ENCODE measurements around the gene CENPP. TPM values are rescaled to one million over a fixed set of nuclear protein-coding genes. Genes with fewer than 3 reads are reported as not detected.

Gene CENPP
- total RNA-seq, 2 experiments from 2014 or later: 26.4 to 29.1 TPM

- Mint-ChIP-seq H3K27me3 (ENCODE audit: low read depth) (no peaks in the 10 kb centered on the region), H3K4me3 (no peak overlapping the region), H3K27ac (no peak overlapping the region), H3K4me1 (ENCODE audit: low read depth) (peaks cover 6% of the 10 kb centered on the region), H3K9me3 (ENCODE audit: insufficient read depth) (no peaks in the 10 kb centered on the region), H3K36me3 (ENCODE audit: low read depth) (no peaks in the 10 kb centered on the region)
- ChIA-PET CTCF (no interaction called here), POLR2A (no interaction called here)
- DNase-seq: no peak
- no peak for ATAC-seq
Measured at GRCh38 chr9:92506184-92506857, 180.6 kb downstream of the CENPP start.

GRCh38 chr9:92507005-92507404, 181.3 kb downstream of the CENPP start:
- Mint-ChIP-seq H3K27me3 (ENCODE audit: low read depth) (no peaks in the 10 kb centered on the region), H3K36me3 (ENCODE audit: low read depth) (no peaks in the 10 kb centered on the region), H3K4me3 (no peak overlapping the region), H3K27ac (no peak overlapping the region), H3K4me1 (ENCODE audit: low read depth) (peaks cover 6% of the 10 kb centered on the region), H3K9me3 (ENCODE audit: insufficient read depth) (no peaks in the 10 kb centered on the region)
- DNase-seq: no peak
- ChIA-PET CTCF (no interaction called here), POLR2A (no interaction called here)
- no peak for ATAC-seq

- H3K27me3 Mint-ChIP-seq (ENCODE audit: low read depth): no peaks in the 10 kb centered on the region
- DNase-seq (no peak), ATAC-seq (no peak)
- H3K36me3 Mint-ChIP-seq (ENCODE audit: low read depth): no peaks in the 10 kb centered on the region
- H3K4me3 Mint-ChIP-seq: no peak overlapping the region
- ChIA-PET POLR2A (no interaction called here), CTCF (no interaction called here)
- no peaks in the 10 kb centered on the region for H3K9me3 Mint-ChIP-seq (ENCODE audit: insufficient read depth)
- H3K4me1 Mint-ChIP-seq (ENCODE audit: low read depth): peaks cover 6% of the 10 kb centered on the region
- H3K27ac Mint-ChIP-seq: no peak overlapping the region
Measured at GRCh38 chr9:92507496-92507895, 181.7 kb downstream of the CENPP start.

GRCh38 chr9:92508018-92508820, 182.5 kb downstream of the CENPP start:
- DNase-seq (no peak), ATAC-seq (no peak)
- H3K4me3 Mint-ChIP-seq: no peak overlapping the region
- H3K27ac Mint-ChIP-seq: no peak overlapping the region
- ChIA-PET POLR2A (no interaction called here), CTCF (no interaction called here)
- H3K36me3 Mint-ChIP-seq (ENCODE audit: low read depth): no peaks in the 10 kb centered on the region
- H3K27me3 Mint-ChIP-seq (ENCODE audit: low read depth): no peaks in the 10 kb centered on the region
- H3K9me3 Mint-ChIP-seq (ENCODE audit: insufficient read depth): no peaks in the 10 kb centered on the region
- peaks cover 6% of the 10 kb centered on the region for H3K4me1 Mint-ChIP-seq (ENCODE audit: low read depth)

GRCh38 chr9:92509050-92509449, 183.3 kb downstream of the CENPP start:
- Mint-ChIP-seq H3K4me3 (no peak overlapping the region), H3K27ac (no peak overlapping the region), H3K36me3 (ENCODE audit: low read depth) (no peaks in the 10 kb centered on the region), H3K9me3 (ENCODE audit: insufficient read depth) (no peaks in the 10 kb centered on the region), H3K4me1 (ENCODE audit: low read depth) (peaks cover 6% of the 10 kb centered on the region), H3K27me3 (ENCODE audit: low read depth) (no peaks in the 10 kb centered on the region)
- ATAC-seq (no peak), DNase-seq (no peak)
- ChIA-PET CTCF (no interaction called here), POLR2A (no interaction called here)

GRCh38 chr9:92510747-92511146, 185.0 kb downstream of the CENPP start:
- no peak overlapping the region for H3K4me3 Mint-ChIP-seq
- DNase-seq (no peak), ATAC-seq (no peak)
- ChIA-PET POLR2A (no interaction called here), CTCF (no interaction called here)
- H3K4me1 Mint-ChIP-seq (ENCODE audit: low read depth): peaks cover 6% of the 10 kb centered on the region
- no peaks in the 10 kb centered on the region for H3K27me3 Mint-ChIP-seq (ENCODE audit: low read depth)
- no peaks in the 10 kb centered on the region for H3K36me3 Mint-ChIP-seq (ENCODE audit: low read depth)
- no peak overlapping the region for H3K27ac Mint-ChIP-seq
- no peaks in the 10 kb centered on the region for H3K9me3 Mint-ChIP-seq (ENCODE audit: insufficient read depth)

- POLR2A ChIA-PET: interaction anchor here (0.6 kb wide), 1 partner anchor 19 kb away, joined by 3 read pairs; no protein-coding TSS in a partner anchor
- H3K9me3 Mint-ChIP-seq (ENCODE audit: insufficient read depth): no peaks in the 10 kb centered on the region
- H3K4me3 Mint-ChIP-seq: no peak overlapping the region
- ATAC-seq (no peak), DNase-seq (no peak)
- H3K4me1 Mint-ChIP-seq (ENCODE audit: low read depth): no peaks in the 10 kb centered on the region
- CTCF ChIA-PET: no interaction called here
- H3K27me3 Mint-ChIP-seq (ENCODE audit: low read depth): no peaks in the 10 kb centered on the region
- H3K36me3 Mint-ChIP-seq (ENCODE audit: low read depth): no peaks in the 10 kb centered on the region
- H3K27ac Mint-ChIP-seq: no peak overlapping the region
Measured at GRCh38 chr9:92512622-92513021, 186.9 kb downstream of the CENPP start.

GRCh38 chr9:92513349-92513748, 187.6 kb downstream of the CENPP start:
- CTCF ChIA-PET: no interaction called here
- Mint-ChIP-seq H3K4me3 (no peak overlapping the region), H3K4me1 (ENCODE audit: low read depth) (no peaks in the 10 kb centered on the region)

GRCh38 chr9:92514635-92515034, 188.9 kb downstream of the CENPP start:
- Mint-ChIP-seq H3K36me3 (ENCODE audit: low read depth) (no peaks in the 10 kb centered on the region), H3K27me3 (ENCODE audit: low read depth) (no peaks in the 10 kb centered on the region), H3K4me3 (no peak overlapping the region), H3K9me3 (ENCODE audit: insufficient read depth) (no peaks in the 10 kb centered on the region), H3K27ac (no peak overlapping the region), H3K4me1 (ENCODE audit: low read depth) (no peaks in the 10 kb centered on the region)
- DNase-seq: no peak
- CTCF ChIA-PET: no interaction called here
- ATAC-seq: no peak
- POLR2A ChIA-PET: no interaction called here

More at GRCh38 chr9:92513349-92513748, 187.6 kb downstream of the CENPP start:
- DNase-seq (no peak), ATAC-seq (no peak)
- Mint-ChIP-seq H3K27ac (no peak overlapping the region), H3K36me3 (ENCODE audit: low read depth) (no peaks in the 10 kb centered on the region), H3K27me3 (ENCODE audit: low read depth) (no peaks in the 10 kb centered on the region), H3K9me3 (ENCODE audit: insufficient read depth) (no peaks in the 10 kb centered on the region)
- POLR2A ChIA-PET: no interaction called here

- ATAC-seq: no peak
- H3K4me1 Mint-ChIP-seq (ENCODE audit: low read depth): no peaks in the 10 kb centered on the region
- POLR2A ChIA-PET: no interaction called here
- no peaks in the 10 kb centered on the region for H3K9me3 Mint-ChIP-seq (ENCODE audit: insufficient read depth)
- no peaks in the 10 kb centered on the region for H3K36me3 Mint-ChIP-seq (ENCODE audit: low read depth)
- H3K27ac Mint-ChIP-seq: no peak overlapping the region
- CTCF ChIA-PET: no interaction called here
- no peak for DNase-seq
- H3K4me3 Mint-ChIP-seq: no peak overlapping the region
- no peaks in the 10 kb centered on the region for H3K27me3 Mint-ChIP-seq (ENCODE audit: low read depth)
Measured at GRCh38 chr9:92516521-92516920, 190.8 kb downstream of the CENPP start.

GRCh38 chr9:92517046-92517445, 191.3 kb downstream of the CENPP start:
- no peak overlapping the region for H3K4me3 Mint-ChIP-seq
- no peaks in the 10 kb centered on the region for H3K9me3 Mint-ChIP-seq (ENCODE audit: insufficient read depth)
- H3K36me3 Mint-ChIP-seq (ENCODE audit: low read depth): no peaks in the 10 kb centered on the region
- H3K27me3 Mint-ChIP-seq (ENCODE audit: low read depth): no peaks in the 10 kb centered on the region
- ChIA-PET CTCF (no interaction called here), POLR2A (no interaction called here)
- no peak overlapping the region for H3K27ac Mint-ChIP-seq
- DNase-seq (no peak), ATAC-seq (no peak)
- no peaks in the 10 kb centered on the region for H3K4me1 Mint-ChIP-seq (ENCODE audit: low read depth)

- no peak for DNase-seq
- Mint-ChIP-seq H3K36me3 (ENCODE audit: low read depth) (no peaks in the 10 kb centered on the region), H3K9me3 (ENCODE audit: insufficient read depth) (no peaks in the 10 kb centered on the region), H3K4me3 (no peak overlapping the region), H3K27ac (no peak overlapping the region), H3K27me3 (ENCODE audit: low read depth) (no peaks in the 10 kb centered on the region), H3K4me1 (ENCODE audit: low read depth) (no peaks in the 10 kb centered on the region)
- CTCF ChIA-PET: interaction anchor here (1.5 kb wide), 1 partner anchor 16 kb away, joined by 4 read pairs; no protein-coding TSS in a partner anchor
- POLR2A ChIA-PET: no interaction called here
- no peak for ATAC-seq
Measured at GRCh38 chr9:92518199-92518598, 192.4 kb downstream of the CENPP start.

All from activated CD8-positive, alpha-beta T cell treated with anti-CD3 and anti-CD28 coated beads, Interleukin-2, amount 10 ng/mL, durations not matched to agents 7 days and 5 days (primary cell).